Type B pancreatic cell (in vitro differentiated cells): ENCODE results near the gene NMNAT2. TPM values are rescaled to one million over a fixed set of nuclear protein-coding genes. Genes with fewer than 3 reads are reported as not detected.

Experiments
- DNase-seq: peaks from one replicate; pipeline ENCODE4 v3.0.0; 2021; ENCODE audit warnings: mixed read lengths; ENCODE audit not compliant: unreplicated experiment; ENCODE audit errors: extremely low spot score
- H3K27ac Mint-ChIP-seq: 2 replicates; pipeline ENCODE4 v1.8.0; 2021; ENCODE audit warnings: mild to moderate bottlenecking, mixed read lengths
- H3K27me3 Mint-ChIP-seq: 2 replicates; pipeline ENCODE4 v1.8.0; 2021; ENCODE audit warnings: mixed read lengths
- H3K36me3 Mint-ChIP-seq: 2 replicates; pipeline ENCODE4 v1.8.0; 2021; ENCODE audit warnings: mixed read lengths
- H3K4me1 Mint-ChIP-seq: one replicate; pipeline ENCODE4 v1.8.0; 2021; ENCODE audit warnings: mixed read lengths; ENCODE audit not compliant: unreplicated experiment
- H3K4me3 Mint-ChIP-seq: 2 replicates; pipeline ENCODE4 v1.8.0; 2021; ENCODE audit warnings: mild to moderate bottlenecking, mixed read lengths
- H3K9me3 Mint-ChIP-seq: 2 replicates; pipeline ENCODE4 v1.8.0; 2021; ENCODE audit warnings: mixed read lengths
- CTCF ChIP-seq: fragments of 200-600 bp; sonication (generic); conservative IDR thresholded peaks from 2 replicates; pipeline ENCODE4 v1.5.0; 2021; ENCODE audit warnings: antibody characterized with exemption, mild to moderate bottlenecking
- total RNA-seq: library from RNA; stranded (reverse); gene quantifications from 2 replicates; pipeline ENCODE4 v1.2.1, GENCODE V29; 2021; ENCODE audit warnings: low replicate concordance

Gene NMNAT2
- total RNA-seq, 1 donor from 2014 or later: 3.7 TPM

DNA sequence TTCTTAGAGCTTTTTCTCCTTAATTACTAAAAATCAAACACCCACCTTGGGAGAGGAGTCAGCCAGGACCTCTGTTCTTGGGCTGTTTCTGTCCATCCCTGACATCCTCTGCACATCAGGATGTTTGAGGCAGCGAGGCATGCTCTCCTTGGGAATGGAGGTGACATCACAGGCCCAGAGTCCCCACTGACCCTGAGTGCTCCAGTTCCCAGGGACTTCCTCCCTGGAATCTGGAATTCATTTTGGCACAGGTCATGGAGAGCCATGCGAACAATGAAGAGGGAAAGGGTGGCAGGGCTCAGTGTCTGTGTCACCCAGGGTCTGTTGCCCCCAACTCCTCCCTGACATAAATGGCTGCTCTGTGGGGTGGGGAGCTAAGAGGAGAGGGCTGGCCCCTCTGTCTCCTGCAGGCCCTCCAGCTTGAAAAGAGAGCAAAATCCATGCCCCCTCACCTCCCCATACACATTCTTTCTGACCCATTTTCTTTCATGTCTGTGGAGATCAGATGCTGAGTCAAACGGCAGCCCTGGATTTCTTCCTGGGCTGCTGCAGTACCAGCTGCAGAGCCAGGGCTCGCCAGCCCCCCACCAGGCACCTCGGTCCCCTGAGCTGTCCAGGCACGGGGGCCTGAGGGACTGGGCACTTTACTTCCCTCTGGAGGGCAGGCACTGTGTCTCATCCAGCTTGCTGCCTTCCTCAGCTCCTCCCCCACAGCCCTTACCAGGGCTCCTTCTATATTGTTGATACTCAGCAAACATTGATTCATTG, 102.0 kb downstream of the NMNAT2 start:
- no peak for TF ChIP-seq CTCF
- Mint-ChIP-seq H3K4me1 (peaks cover 49% of the 10 kb centered on the region), H3K27me3 (no peaks in the 10 kb centered on the region), H3K4me3 (no peak overlapping the region), H3K36me3 (peaks cover 3% of the 10 kb centered on the region), H3K9me3 (no peaks in the 10 kb centered on the region), H3K27ac (no peak overlapping the region)
- no peak for DNase-seq

DNA sequence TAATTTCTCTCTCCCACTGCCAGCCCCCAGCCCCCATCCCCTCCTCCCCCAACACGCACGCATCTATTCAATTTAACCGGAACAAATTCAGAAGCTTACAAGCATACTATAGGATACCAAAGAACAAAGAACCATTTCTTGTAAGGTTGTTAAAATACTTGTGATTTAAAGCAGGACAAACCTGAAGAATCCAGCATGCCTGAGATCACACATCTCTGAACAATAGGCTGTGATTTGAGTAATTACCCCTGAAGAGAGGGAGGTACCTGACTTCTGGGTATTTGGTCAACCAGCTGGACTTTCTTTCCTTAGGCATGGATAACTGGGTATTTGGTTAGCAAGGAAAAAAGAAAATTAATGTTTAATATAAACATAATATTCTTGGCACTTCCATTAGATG, 105.1 kb downstream of the NMNAT2 start:
- no peak for DNase-seq
- Mint-ChIP-seq H3K27ac (no peak overlapping the region), H3K36me3 (peaks cover 3% of the 10 kb centered on the region), H3K9me3 (no peaks in the 10 kb centered on the region), H3K4me3 (no peak overlapping the region), H3K27me3 (no peaks in the 10 kb centered on the region), H3K4me1 (peaks cover 46% of the 10 kb centered on the region)
- no peak for TF ChIP-seq CTCF

GRCh38 chr1:183310753-183311479, 107.3 kb downstream of the NMNAT2 start:
- TF ChIP-seq CTCF: no peak
- Mint-ChIP-seq H3K27me3 (no peaks in the 10 kb centered on the region), H3K4me1 (peaks cover 36% of the 10 kb centered on the region), H3K27ac (peak overlapping the region; percentile 92), H3K9me3 (no peaks in the 10 kb centered on the region), H3K36me3 (peaks cover 3% of the 10 kb centered on the region), H3K4me3 (peak overlapping the region; percentile 44)
- no peak for DNase-seq

DNA sequence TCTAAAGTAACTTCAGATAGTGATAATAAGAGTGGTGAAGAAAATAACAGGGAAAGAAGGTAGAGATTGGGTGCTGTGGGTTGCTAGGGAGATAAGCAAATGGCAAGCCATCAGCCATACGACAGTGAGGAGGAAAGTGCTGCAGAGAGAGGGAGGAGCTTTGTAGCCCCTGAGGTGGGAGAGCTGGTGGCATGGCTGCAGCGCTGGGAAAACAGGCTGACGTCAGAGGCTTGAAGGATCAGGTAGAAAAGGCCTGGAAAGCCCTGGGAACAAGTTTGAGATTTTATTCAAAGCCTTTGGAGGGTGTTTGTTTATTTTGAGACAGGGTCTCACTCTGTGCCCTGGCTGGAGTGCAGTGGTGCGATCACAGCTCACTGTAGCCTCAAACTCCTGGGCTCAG, 109.5 kb downstream of the NMNAT2 start:
- Mint-ChIP-seq H3K27me3 (no peaks in the 10 kb centered on the region), H3K27ac (no peak overlapping the region), H3K4me3 (no peak overlapping the region), H3K4me1 (peaks cover 40% of the 10 kb centered on the region), H3K36me3 (peaks cover 3% of the 10 kb centered on the region), H3K9me3 (no peaks in the 10 kb centered on the region)
- no peak for TF ChIP-seq CTCF
- DNase-seq: no peak

GRCh38 chr1:183306317-183307042, 111.7 kb downstream of the NMNAT2 start:
- Mint-ChIP-seq H3K4me1 (peaks cover 39% of the 10 kb centered on the region), H3K4me3 (no peak overlapping the region), H3K36me3 (no peaks in the 10 kb centered on the region), H3K27me3 (no peaks in the 10 kb centered on the region), H3K9me3 (no peaks in the 10 kb centered on the region), H3K27ac (no peak overlapping the region)
- DNase-seq: no peak
- peak; percentile 64 for TF ChIP-seq CTCF
